Activated CD4-positive, CD25-positive, alpha-beta regulatory T cell (primary cell): ENCODE measurements around the gene ABHD17A.

Source experiments
- DNase-seq, 4 experiments: peaks; one replicate each; lab custom pipeline; 2025; lab: John Stamatoyannopoulos, UW

ABHD17A gene

GRCh38 chr19:1853295-1854038 is 31.8 kb downstream of the ABHD17A start:
- peak; percentile 55 to 67 (median 65) for DNase-seq

GRCh38 chr19:1852581-1853128 is 32.6 kb downstream of the ABHD17A start:
- DNase-seq = no peak

GRCh38 chr19:1851654-1852580 is 33.4 kb downstream of the ABHD17A start:
- peak in 2 of 4 experiments; percentile 57 to 61 for DNase-seq

- no peak for DNase-seq
These were observed 34.3 kb downstream of the ABHD17A start for GRCh38 chr19:1850809-1851653.

- no peak for DNase-seq
These were observed 35.4 kb downstream of the ABHD17A start for GRCh38 chr19:1849886-1850398.

- DNase-seq = no peak
These were observed 36.2 kb downstream of the ABHD17A start for GRCh38 chr19:1849132-1849474.

GRCh38 chr19:1848399-1849131 is 36.7 kb downstream of the ABHD17A start, which contains the start of gene REXO1:
Gene REXO1, minus strand, starts transcription at chr19:1848483. Its CDS starts 125 bp downstream, at chr19:1848358.
- peak; percentile 94 to 98 (median 97) for DNase-seq

GRCh38 chr19:1847684-1848398 is 37.5 kb downstream of the ABHD17A start:
- no peak for DNase-seq

GRCh38 chr19:1847348-1847683 is 38.0 kb downstream of the ABHD17A start:
- no peak for DNase-seq

- DNase-seq = no peak
These were observed 38.6 kb downstream of the ABHD17A start for GRCh38 chr19:1846517-1847204.

- no peak for DNase-seq
These were observed 39.7 kb downstream of the ABHD17A start for GRCh38 chr19:1845642-1846041.

- no peak for DNase-seq
These were observed 40.2 kb downstream of the ABHD17A start for GRCh38 chr19:1845125-1845515.

GRCh38 chr19:1844513-1845124 is 40.7 kb downstream of the ABHD17A start:
- no peak for DNase-seq

- DNase-seq = no peak
These were observed 41.5 kb downstream of the ABHD17A start for GRCh38 chr19:1843646-1844394.

GRCh38 chr19:1843116-1843515 is 42.2 kb downstream of the ABHD17A start:
- no peak for DNase-seq

GRCh38 chr19:1841209-1841924 is 43.9 kb downstream of the ABHD17A start:
- DNase-seq = no peak

- DNase-seq = no peak
These were observed 44.7 kb downstream of the ABHD17A start for GRCh38 chr19:1840541-1841115.
